Measurements from ENCODE around the gene UBE2E2. TPM values are rescaled to one million over a fixed set of nuclear protein-coding genes. Genes with fewer than 3 reads are reported as not detected.

Gene UBE2E2
- total RNA-seq, 4 donors from 2014 or later, result 3.1 to 58.5 (median 25.0) TPM

DNA sequence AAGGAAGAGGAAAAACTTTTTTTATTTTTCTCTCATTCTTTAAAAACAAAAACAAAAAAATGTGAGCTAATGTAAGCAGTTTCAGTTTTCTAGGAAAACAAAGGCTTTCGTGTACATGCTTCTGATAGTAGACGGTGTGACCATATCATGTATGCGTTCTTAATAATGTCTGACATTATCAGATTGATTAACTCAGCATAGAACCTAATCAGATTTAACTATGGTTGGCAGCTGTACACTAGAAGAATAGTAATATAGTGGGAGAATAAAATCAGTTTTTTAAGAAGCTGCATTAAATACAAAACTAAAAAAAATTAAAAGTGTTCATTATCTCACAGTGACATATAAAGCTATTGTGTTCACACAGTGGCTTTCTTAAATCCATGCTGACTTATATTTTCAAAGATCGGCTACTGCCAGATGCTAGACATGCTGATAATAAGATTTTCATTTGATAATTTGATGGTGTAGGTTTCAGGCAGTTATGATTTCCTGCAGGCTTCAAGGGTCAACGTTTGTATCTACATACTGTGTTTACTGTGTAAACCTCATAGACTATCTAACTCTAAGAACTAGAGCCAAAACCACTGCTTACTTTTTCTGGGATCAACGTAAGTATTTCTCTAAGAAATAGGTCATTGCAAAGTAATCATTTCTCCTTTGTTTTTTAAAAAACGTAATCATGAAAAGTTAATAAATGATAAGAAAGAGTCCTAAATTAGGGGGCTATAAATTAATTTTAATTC, 74.0 kb downstream of the UBE2E2 start:
- intact Hi-C loops (cut with DNase I; ENCODE audit: low total_unique reads), result no loop called here
- Histone ChIP-seq H3K36me3 (no peaks in the 10 kb centered on the region), H3K27me3 (no peaks in the 10 kb centered on the region), H3K4me3 (no peak overlapping the region), H3K4me1 (no peaks in the 10 kb centered on the region), H3K27ac (no peak overlapping the region), H3K9me3 (no peaks in the 10 kb centered on the region)
- no peak for TF ChIP-seq POLR2A (IDR thresholded peaks at IDR 0.05)
- TF ChIP-seq, protein P1, sequence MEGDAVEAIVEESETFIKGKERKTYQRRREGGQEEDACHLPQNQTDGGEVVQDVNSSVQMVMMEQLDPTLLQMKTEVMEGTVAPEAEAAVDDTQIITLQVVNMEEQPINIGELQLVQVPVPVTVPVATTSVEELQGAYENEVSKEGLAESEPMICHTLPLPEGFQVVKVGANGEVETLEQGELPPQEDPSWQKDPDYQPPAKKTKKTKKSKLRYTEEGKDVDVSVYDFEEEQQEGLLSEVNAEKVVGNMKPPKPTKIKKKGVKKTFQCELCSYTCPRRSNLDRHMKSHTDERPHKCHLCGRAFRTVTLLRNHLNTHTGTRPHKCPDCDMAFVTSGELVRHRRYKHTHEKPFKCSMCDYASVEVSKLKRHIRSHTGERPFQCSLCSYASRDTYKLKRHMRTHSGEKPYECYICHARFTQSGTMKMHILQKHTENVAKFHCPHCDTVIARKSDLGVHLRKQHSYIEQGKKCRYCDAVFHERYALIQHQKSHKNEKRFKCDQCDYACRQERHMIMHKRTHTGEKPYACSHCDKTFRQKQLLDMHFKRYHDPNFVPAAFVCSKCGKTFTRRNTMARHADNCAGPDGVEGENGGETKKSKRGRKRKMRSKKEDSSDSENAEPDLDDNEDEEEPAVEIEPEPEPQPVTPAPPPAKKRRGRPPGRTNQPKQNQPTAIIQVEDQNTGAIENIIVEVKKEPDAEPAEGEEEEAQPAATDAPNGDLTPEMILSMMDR (IDR thresholded peaks at IDR 0.05), result no peak
- no peak for DNase-seq

- H3K36me3 ChIP-seq, result no peaks in the 10 kb centered on the region
- intact Hi-C loops (cut with DNase I; ENCODE audit: low total_unique reads), result no loop called here
- no peaks in the 10 kb centered on the region for H3K9me3 ChIP-seq
- TF ChIP-seq, protein P1 (IDR thresholded peaks at IDR 0.05), result no peak
- no peak for TF ChIP-seq POLR2A (IDR thresholded peaks at IDR 0.05)
- no peak overlapping the region for H3K4me3 ChIP-seq
- H3K27ac ChIP-seq, result no peak overlapping the region
- no peak for DNase-seq
- H3K4me1 ChIP-seq, result no peaks in the 10 kb centered on the region
- no peaks in the 10 kb centered on the region for H3K27me3 ChIP-seq
These were observed 74.6 kb downstream of the UBE2E2 start for GRCh38 chr3:23277688-23278087.

GRCh38 chr3:23283625-23284024, 80.5 kb downstream of the UBE2E2 start:
- H3K9me3 ChIP-seq, result no peaks in the 10 kb centered on the region
- no peak for TF ChIP-seq POLR2A (IDR thresholded peaks at IDR 0.05)
- TF ChIP-seq, protein P1 (IDR thresholded peaks at IDR 0.05), result no peak
- no peak overlapping the region for H3K4me3 ChIP-seq
- H3K4me1 ChIP-seq, result no peaks in the 10 kb centered on the region
- intact Hi-C loops (cut with DNase I; ENCODE audit: low total_unique reads), result no loop called here
- H3K27ac ChIP-seq, result no peak overlapping the region
- no peaks in the 10 kb centered on the region for H3K36me3 ChIP-seq
- no peaks in the 10 kb centered on the region for H3K27me3 ChIP-seq
- DNase-seq, result no peak

- no peak for DNase-seq
- Histone ChIP-seq H3K27me3 (no peaks in the 10 kb centered on the region), H3K9me3 (no peaks in the 10 kb centered on the region), H3K36me3 (no peaks in the 10 kb centered on the region), H3K27ac (no peak overlapping the region), H3K4me1 (no peaks in the 10 kb centered on the region), H3K4me3 (no peak overlapping the region)
- TF ChIP-seq POLR2A (IDR thresholded peaks at IDR 0.05), result no peak
- TF ChIP-seq, protein P1 (IDR thresholded peaks at IDR 0.05), result no peak
- intact Hi-C loops (cut with DNase I; ENCODE audit: low total_unique reads), result no loop called here
These were observed 85.2 kb downstream of the UBE2E2 start for GRCh38 chr3:23288286-23288685.

- TF ChIP-seq, protein P1 (IDR thresholded peaks at IDR 0.05), result no peak
- Histone ChIP-seq H3K36me3 (no peaks in the 10 kb centered on the region), H3K27me3 (no peaks in the 10 kb centered on the region), H3K27ac (no peak overlapping the region), H3K4me3 (no peak overlapping the region), H3K9me3 (no peaks in the 10 kb centered on the region), H3K4me1 (no peaks in the 10 kb centered on the region)
- intact Hi-C loops (cut with DNase I; ENCODE audit: low total_unique reads), result no loop called here
- no peak for DNase-seq
These were observed 85.6 kb downstream of the UBE2E2 start for GRCh38 chr3:23288715-23289114.
